Activated CD4-positive, alpha-beta T cell treated with anti-CD3 and anti-CD28 coated beads, Interleukin-2, amount 50 U/mL, for 48 hours (primary cell): Measurements from ENCODE around the gene CADM4.

Experiments used
- DNase-seq, 2 experiments: peaks; one replicate each; pipeline ENCODE4 v3.0.0-alpha.2; 2020

Gene CADM4

GRCh38 chr19:43578787-43579186 lies 60.9 kb downstream of the CADM4 start:
- DNase-seq = no peak

- no peak for DNase-seq
Observed at GRCh38 chr19:43575955-43576878, 63.4 kb downstream of the CADM4 start.

GRCh38 chr19:43575156-43575950 lies 64.3 kb downstream of the CADM4 start, which contains the start of the genes PINLYP and XRCC1:
Gene PINLYP, plus strand, starts transcription at chr19:43575801. Its CDS starts 1,391 bp downstream, at chr19:43577192.
Gene XRCC1, minus strand, starts transcription at chr19:43575527. Its CDS starts 69 bp downstream, at chr19:43575458.
- peak; percentile 96 to 98 for DNase-seq

- no peak for DNase-seq
Observed at GRCh38 chr19:43574424-43575155, 65.1 kb downstream of the CADM4 start.
